DMS153 treated with DMSO at 0.1 percent for 48 hours (cell line): ENCODE data around the gene CNPY3.
"Not testable (repeated sequence)": the region's sequence is repeated elsewhere in the genome, so short reads cannot be mapped to it uniquely, and the experiment has no call there.

Experiments used
- DNase-seq: peaks from one replicate; lab custom pipeline; 2025; ENCODE audit not compliant: unreplicated experiment; lab: John Stamatoyannopoulos, UW

The CNPY3 gene

GRCh38 chr6:42928986-42929820 lies at the start of gene CNPY3:
Gene CNPY3, plus strand, starts transcription at chr6:42929480. Its CDS starts 91 bp downstream, at chr6:42929571.
- DNase-seq: peak; percentile 95

- not testable (repeated sequence) for DNase-seq
These were observed 49.0 kb upstream of the CNPY3 start for GRCh38 chr6:42880240-42880817.

- DNase-seq: not testable (repeated sequence)
These were observed 48.4 kb upstream of the CNPY3 start for GRCh38 chr6:42880871-42881270.

GRCh38 chr6:42885702-42886101 lies 43.6 kb upstream of the CNPY3 start:
- DNase-seq: no peak

- DNase-seq: not testable (repeated sequence)
These were observed 41.1 kb upstream of the CNPY3 start for GRCh38 chr6:42888201-42888600.

GRCh38 chr6:42889815-42890214 lies 39.5 kb upstream of the CNPY3 start:
- DNase-seq: no peak

GRCh38 chr6:42890311-42891198 lies 38.7 kb upstream of the CNPY3 start:
- DNase-seq: peak; percentile 75

- DNase-seq: no peak
These were observed 38.0 kb upstream of the CNPY3 start for GRCh38 chr6:42891199-42891722.

- DNase-seq: not testable (repeated sequence)
These were observed 35.0 kb upstream of the CNPY3 start for GRCh38 chr6:42894041-42894828.

GRCh38 chr6:42896178-42896719 lies 33.0 kb upstream of the CNPY3 start:
- DNase-seq: no peak

- peak; percentile 53 for DNase-seq
These were observed 30.4 kb upstream of the CNPY3 start for GRCh38 chr6:42898891-42899361.

- no peak for DNase-seq
These were observed 29.4 kb upstream of the CNPY3 start for GRCh38 chr6:42899871-42900270.

GRCh38 chr6:42901538-42901957 lies 27.7 kb upstream of the CNPY3 start:
- peak; percentile 81 for DNase-seq

- DNase-seq: peak; percentile 1
These were observed 26.6 kb upstream of the CNPY3 start for GRCh38 chr6:42902429-42903263.

- DNase-seq: no peak
These were observed 24.8 kb upstream of the CNPY3 start for GRCh38 chr6:42904467-42904866.

- no peak for DNase-seq
These were observed 21.9 kb upstream of the CNPY3 start for GRCh38 chr6:42907336-42907735.

GRCh38 chr6:42909835-42910234 lies 19.4 kb upstream of the CNPY3 start:
- no peak for DNase-seq

GRCh38 chr6:42911171-42912021 lies 17.9 kb upstream of the CNPY3 start:
- DNase-seq: peak; percentile 0
